HT1080 (cell line): Measurements from ENCODE around the gene FLRT2. TPM values are rescaled to one million over a fixed set of nuclear protein-coding genes. Genes with fewer than 3 reads are reported as not detected.

Experiments
- DNase-seq: peaks from one replicate; pipeline ENCODE4 v3.0.0-alpha.2; 2015; ENCODE audit warnings: low read depth
- polyA plus RNA-seq, 2 experiments: library from polyadenylated mRNA; depleted of rRNA; stranded (reverse); fragments of >200 nt; gene quantifications; 2 replicates each; pipeline ENCODE4 v1.2.3, GENCODE V29; 2015
- total RNA-seq: library from RNA; depleted of rRNA; stranded (reverse); fragments of >200 nt; shearing (Covaris generic); gene quantifications from 2 replicates; pipeline ENCODE4 v1.2.3, GENCODE V29; 2014; rRNA removed

Gene FLRT2
- 6.7 and 7.2 TPM in 2 replicates for total RNA-seq
- polyA plus RNA-seq (2015; cell fraction: cytosol; rRNA removed), result 0.78 and 0.84 TPM in 2 replicates
- 8.0 and 9.4 TPM in 2 replicates for polyA plus RNA-seq (2015; cell fraction: nucleus; rRNA removed)

GRCh38 chr14:85529803-85530574, at the start of gene FLRT2:
Gene FLRT2, plus strand, starts transcription at chr14:85530144. Its CDS starts 91,371 bp downstream, at chr14:85621515.
- DNase-seq, result peak; percentile 40

- no peak for DNase-seq
These were observed 48.5 kb upstream of the FLRT2 start for GRCh38 chr14:85481471-85481870.

- DNase-seq, result no peak
These were observed 47.4 kb upstream of the FLRT2 start for GRCh38 chr14:85482552-85482951.

DNA sequence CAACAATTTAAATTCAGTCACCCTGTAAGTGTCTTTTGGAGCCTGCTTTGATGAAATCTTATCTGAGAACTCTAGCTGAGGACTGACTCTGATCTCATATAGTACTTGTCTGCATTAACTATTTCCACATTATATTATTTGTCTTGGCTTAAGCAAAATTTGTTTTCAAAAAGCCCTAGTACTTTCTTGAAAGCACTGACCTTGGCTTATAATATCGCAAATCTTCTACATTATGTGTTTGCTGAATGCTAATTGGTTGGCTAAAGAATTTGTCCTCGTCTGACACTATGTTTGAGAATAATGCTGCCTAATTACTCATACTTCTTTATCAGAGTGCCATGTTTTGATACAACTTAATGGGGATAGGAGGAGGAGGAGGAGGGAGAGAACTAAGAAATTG, 46.9 kb upstream of the FLRT2 start:
- no peak for DNase-seq

- DNase-seq, result no peak
These were observed 46.3 kb upstream of the FLRT2 start for GRCh38 chr14:85483652-85484051.

GRCh38 chr14:85487215-85487614, 42.7 kb upstream of the FLRT2 start:
- no peak for DNase-seq

DNA sequence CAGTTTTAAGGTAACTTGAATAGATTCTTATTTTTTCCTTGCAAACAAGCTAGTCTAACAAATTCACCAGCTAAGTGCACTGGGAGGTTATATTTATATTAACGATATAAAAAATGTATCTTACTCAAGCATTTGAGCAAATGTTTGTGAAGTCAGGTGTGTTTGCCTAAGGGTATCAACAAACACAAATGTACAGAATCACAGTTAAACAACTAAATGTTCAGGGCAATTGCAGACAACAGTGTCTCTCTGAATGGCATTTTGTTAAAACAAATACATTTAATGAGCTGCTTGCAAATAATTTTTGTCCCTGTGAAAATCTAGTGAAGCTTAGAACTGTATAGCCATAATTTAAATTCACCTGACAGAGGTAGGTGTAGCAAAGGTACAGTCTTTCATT, 28.2 kb upstream of the FLRT2 start:
- no peak for DNase-seq

- no peak for DNase-seq
These were observed 21.1 kb upstream of the FLRT2 start for GRCh38 chr14:85508863-85509262.

GRCh38 chr14:85512451-85512850, 17.5 kb upstream of the FLRT2 start:
- no peak for DNase-seq

- no peak for DNase-seq
These were observed 15.5 kb upstream of the FLRT2 start for GRCh38 chr14:85514487-85514886.

GRCh38 chr14:85516239-85517113, 13.5 kb upstream of the FLRT2 start:
- peak; percentile 86 for DNase-seq

DNA sequence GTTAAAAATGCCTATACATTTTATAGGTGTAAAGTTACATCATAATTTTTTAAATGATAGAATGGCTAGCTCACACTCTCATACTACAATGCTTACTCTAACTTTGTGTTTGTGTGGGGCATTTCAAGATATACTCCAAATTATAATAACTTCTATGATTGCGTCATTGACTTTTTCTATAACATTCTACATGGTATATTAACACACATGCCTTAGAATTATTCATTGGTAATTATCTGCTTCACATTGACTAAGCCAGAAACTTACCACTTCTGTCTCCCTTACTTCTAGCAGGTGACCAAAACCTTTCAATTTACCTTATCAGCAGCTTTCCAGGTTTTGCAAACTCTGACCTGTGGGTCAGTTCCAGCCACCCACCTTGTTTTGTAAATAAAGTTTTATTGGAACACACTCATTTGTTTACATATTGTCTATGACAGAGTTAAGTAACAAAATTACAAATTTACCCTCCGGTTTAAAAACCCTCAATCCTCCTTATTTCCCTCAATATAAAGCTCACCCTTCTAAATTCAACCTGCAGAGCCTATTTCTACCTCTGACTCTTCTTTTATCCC, 12.7 kb upstream of the FLRT2 start:
- DNase-seq, result no peak

DNA sequence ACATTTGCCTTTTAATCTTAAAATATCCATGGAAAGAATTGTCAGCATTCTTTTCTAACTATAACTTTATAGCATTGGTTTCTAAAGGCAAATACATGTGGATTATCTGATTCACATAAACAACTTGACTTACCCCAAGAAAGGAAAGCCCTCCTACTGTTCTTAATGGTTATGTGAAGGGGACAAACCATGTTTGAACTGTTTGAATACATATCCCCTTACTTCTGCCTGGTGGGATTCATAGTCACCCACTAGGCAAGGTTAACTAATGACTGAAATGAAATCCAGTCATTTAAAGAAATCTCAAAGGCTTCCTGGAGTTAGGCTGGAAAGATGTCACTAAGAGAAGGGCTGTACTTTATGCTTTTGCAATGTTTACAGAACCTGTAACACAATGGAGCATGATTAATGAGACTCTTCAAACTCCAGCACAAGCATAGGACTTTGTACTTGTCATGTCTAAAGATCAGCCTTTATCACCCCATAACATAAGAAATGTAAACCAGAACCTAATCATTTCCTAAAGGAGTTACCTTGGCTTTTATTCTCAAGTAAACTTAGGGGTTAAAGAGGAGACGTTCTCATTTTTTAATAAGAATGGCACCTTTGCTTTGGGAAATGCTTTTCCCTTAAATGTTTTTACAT, 10.2 kb upstream of the FLRT2 start:
- DNase-seq, result no peak

DNA sequence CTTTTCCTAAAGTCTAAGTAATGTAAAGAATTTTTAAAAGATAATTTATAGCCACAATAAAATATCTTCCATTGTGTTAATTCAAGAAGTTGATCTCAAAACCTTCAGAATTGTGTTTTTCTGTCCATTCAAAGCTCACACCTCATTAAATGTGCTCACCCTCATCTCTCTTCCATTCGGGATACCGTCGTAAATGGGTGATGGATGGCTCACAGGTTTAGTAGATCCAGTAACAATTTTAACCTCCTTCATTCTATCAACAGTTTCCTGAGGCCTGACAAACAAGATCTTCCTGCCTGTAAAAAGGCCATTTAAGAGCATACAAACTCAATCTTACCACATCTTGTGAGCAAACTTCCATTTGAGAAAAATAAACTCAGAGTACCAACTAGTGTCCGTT, 9.4 kb upstream of the FLRT2 start:
- no peak for DNase-seq

DNA sequence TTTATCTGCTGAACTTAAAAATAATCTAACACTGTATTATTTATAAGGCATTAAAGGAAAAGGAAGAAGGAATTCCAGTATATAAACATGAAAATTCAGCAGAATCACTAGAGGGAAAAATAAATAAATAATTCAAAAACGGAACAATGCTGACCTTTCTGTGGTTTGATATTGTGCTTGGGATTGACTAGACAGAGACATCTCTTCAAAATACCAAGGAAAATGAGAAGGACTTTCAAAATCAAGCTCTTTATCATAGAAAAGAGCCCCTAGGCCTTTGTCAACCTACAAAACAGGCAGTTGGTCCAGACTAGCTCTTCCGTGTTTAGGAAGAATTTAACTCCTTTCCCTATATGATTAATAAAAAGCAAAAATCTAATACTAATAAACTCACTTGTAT, 6.3 kb upstream of the FLRT2 start:
- no peak for DNase-seq

GRCh38 chr14:85527006-85527405, 2.9 kb upstream of the FLRT2 start:
- peak; percentile 21 for DNase-seq

DNA sequence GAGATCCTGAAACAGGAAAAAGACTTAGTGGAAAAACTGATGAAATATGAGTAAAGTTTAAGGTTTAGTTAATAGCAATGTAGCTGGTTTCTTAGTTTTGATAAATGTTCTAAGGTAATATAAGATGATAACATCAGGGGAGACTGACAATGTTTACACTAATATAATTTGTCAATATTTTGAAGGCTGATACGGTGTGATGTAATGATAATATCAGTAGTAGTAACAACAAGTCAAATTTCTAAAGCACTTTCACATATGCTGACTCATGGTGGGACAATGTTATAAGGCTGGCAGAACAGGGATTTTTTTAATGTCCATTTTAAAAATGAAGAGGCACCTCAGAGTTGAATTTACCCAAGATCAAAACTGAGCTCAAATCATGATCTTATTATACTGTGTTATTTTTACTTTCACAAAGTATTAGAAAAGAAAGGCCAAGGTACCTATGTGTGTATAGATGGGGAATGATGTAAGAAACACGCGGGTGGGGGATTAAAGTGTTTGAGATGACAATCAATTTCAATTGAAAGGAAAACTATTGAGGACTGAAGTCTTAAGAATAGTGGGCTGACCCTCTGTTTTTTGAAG, 2.4 kb upstream of the FLRT2 start:
- no peak for DNase-seq

DNA sequence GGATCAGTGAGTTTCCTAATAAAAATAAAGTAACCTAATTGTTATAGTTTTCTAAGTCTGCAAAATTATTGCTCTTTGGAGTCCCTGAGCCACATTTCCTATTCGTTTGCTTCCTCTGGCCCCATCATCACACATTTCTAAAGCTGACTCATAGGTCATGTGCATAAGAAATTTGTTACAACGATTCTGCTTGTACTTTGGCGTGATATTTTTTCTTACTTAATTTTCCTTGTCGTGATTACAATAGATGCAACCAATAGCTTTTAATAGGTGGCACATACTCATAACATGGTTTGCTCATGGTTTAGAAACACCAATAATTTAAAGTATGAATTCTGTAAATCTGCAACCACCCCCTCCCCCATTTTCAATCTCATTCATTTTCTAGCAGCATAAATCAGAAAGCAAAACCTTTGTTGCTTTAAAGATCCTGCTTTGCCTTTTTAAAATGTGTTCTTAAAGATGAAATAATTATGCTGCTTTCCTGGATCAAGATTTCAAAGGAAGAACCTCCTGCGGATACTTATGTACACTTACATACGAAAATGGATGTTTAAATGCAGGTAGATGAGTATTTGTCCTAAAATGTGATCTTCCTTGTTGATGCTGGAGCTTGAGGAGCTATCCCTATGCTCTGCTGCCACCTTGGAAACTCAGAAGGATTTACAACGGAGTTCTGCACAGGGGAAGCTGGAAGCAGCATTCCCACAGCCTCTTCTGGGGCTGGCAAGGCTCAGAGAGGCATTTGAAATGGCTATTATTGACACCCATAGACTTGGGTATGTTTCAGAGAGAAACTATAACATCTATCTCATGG, 1.7 kb upstream of the FLRT2 start:
- DNase-seq, result peak; percentile 77

GRCh38 chr14:85528897-85529631, 880 bp upstream of the FLRT2 start:
- peak; percentile 25 for DNase-seq
